ENCODE results near the gene ANKRD18A. TPM values are rescaled to one million over a fixed set of nuclear protein-coding genes. Genes with fewer than 3 reads are reported as not detected.

The ANKRD18A gene
- total and polyA plus RNA-seq, 2 of the 4 experiments (the other 2 are of a cell fraction), result not detected

DNA sequence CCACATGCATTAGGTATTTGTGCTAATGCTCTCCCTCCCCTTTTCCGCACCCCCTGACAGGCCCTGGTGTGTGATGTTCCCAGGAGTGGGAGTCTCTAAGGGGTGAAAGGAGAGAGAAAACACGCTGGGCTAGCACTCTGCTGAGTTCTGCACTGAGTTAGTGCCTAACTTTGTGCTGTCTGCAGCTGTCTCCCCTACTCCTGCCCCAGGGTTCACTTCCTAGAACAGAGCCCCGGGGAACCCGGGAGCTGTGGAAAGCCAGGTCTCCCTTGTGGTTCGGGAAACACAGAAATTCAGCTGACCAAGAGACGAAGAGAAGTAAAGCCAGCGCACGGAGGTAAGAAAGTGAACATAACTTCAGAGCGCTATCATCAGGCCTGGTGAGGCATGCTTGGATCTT, 20.7 kb upstream of the ANKRD18A start (continued):
- TF ChIP-seq RFX5 (IDR thresholded peaks at IDR 0.05; ENCODE audit: low read depth, low read length) (no peak), RCOR1 (IDR thresholded peaks at IDR 0.05; ENCODE audit: insufficient replicate concordance, low read length) (no peak), CHD1 (IDR thresholded peaks at IDR 0.05; ENCODE audit: low read depth, low read length) (no peak)

DNA sequence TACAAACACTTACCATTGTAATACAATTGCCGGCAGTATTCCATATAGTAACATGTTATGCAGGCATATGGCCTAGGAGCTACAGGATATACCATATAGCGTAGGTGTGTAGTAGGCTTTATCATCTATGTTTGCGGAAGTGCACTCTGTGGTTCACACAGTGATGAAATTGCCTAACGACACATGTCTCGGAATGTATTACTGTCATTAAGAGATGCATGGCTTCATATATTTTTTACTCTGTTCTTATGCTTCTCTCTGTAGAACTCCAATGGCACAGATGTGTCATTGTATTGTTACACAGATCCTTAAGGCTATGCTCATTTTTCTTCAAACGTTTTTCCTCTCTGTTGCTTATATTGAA, 19.2 kb upstream of the ANKRD18A start:
- no peaks in the 10 kb centered on the region for H4K20me1 ChIP-seq (ENCODE audit: insufficient read depth, low read length)
- no peak overlapping the region for H3K4ac ChIP-seq (ENCODE audit: low read depth, low read length)
- 100% methylated on average over 1 of the region's 6 CpGs; no CpG with 5 or more reads in 1 of the 2 experiments for WGBS, 2 experiments (ENCODE audit: extremely low coverage in 2 of 2, insufficient read length in 1 of 2)
- no peak overlapping the region for H2AK9ac ChIP-seq (replicated peaks; ENCODE audit: low read depth, low read length, poor library complexity)
- in situ Hi-C loops (cut with MboI; ENCODE audit: low sequenced_read_pairs) (no loop called here), intact Hi-C loops (cut with micrococcal nuclease) (no loop called here), dilution Hi-C loops (cut with HindIII; ENCODE audit: low sequenced_read_pairs, unreplicated experiment) (no loop called here)
- H2BK20ac ChIP-seq (ENCODE audit: low read depth, low read length), result no peak overlapping the region
- BruUV-seq (replicated peaks), result no TSS peak
- no peak overlapping the region for H3K4me3 ChIP-seq (ENCODE audit: insufficient read depth, low read depth, low read length)
- no peaks in the 10 kb centered on the region; the same call in 1 of the 2 replicates for H3K27me3 ChIP-seq (ENCODE audit: control insufficient read depth, insufficient read depth, low read length)
- no peak overlapping the region for H3K14ac ChIP-seq (replicated peaks; ENCODE audit: low read depth, low read length)
- no peaks in the 10 kb centered on the region for H3K79me1 ChIP-seq (ENCODE audit: low read depth in 1 of 2, low read length in 2 of 2)
- no peak overlapping the region for H2AK5ac ChIP-seq (ENCODE audit: low read depth, low read length)
- DNase-seq, result no peak
- no peak overlapping the region for H3K23ac ChIP-seq (ENCODE audit: low read depth, low read length)
- H3K56ac ChIP-seq (ENCODE audit: extremely low read depth, insufficient read depth, low read length), result no peak overlapping the region
- CTCF ChIA-PET, result no interaction called here
- POLR2A ChIA-PET (ENCODE audit: unreplicated experiment), result no interaction called here
- H4K91ac ChIP-seq (ENCODE audit: insufficient read depth, low read depth, low read length), result no peak overlapping the region
- no peak overlapping the region for H2AFZ ChIP-seq (replicated peaks; ENCODE audit: low read length, poor library complexity)
- H3K18ac ChIP-seq (ENCODE audit: low read depth, low read length), result no peak overlapping the region
- H4K5ac ChIP-seq (ENCODE audit: low read depth, low read length), result no peak overlapping the region
- H2BK15ac ChIP-seq (ENCODE audit: low read depth, low read length), result no peak overlapping the region
- no peaks in the 10 kb centered on the region for H3K9me1 ChIP-seq (ENCODE audit: insufficient read depth, low read length)
- no peak overlapping the region for H3K4me2 ChIP-seq (ENCODE audit: low read depth, low read length)
- no peaks in the 10 kb centered on the region for H3K4me1 ChIP-seq (ENCODE audit: control insufficient read depth, insufficient read depth, low read length)
- no peak overlapping the region for H2BK5ac ChIP-seq (ENCODE audit: low read depth, low read length, poor library complexity, severe bottlenecking)
- H3K27ac ChIP-seq (ENCODE audit: insufficient read depth, low read length), result no peak overlapping the region
- no peak overlapping the region for H4K8ac ChIP-seq (ENCODE audit: low read depth in 2 of 2, low read length in 2 of 2)
- no peaks in the 10 kb centered on the region for H3K36me3 ChIP-seq (ENCODE audit: control insufficient read depth, insufficient read depth, low read length)
- H2BK120ac ChIP-seq (ENCODE audit: low read depth, low read length), result no peak overlapping the region
- no peaks in the 10 kb centered on the region for H3K9me3 ChIP-seq (ENCODE audit: control insufficient read depth, insufficient read depth, low read length)
- no peak for ATAC-seq (ENCODE audit: low read depth)
- TF ChIP-seq, protein P1, sequence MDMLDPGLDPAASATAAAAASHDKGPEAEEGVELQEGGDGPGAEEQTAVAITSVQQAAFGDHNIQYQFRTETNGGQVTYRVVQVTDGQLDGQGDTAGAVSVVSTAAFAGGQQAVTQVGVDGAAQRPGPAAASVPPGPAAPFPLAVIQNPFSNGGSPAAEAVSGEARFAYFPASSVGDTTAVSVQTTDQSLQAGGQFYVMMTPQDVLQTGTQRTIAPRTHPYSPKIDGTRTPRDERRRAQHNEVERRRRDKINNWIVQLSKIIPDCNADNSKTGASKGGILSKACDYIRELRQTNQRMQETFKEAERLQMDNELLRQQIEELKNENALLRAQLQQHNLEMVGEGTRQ (IDR thresholded peaks at IDR 0.05; ENCODE audit: low read depth, low read length), result no peak
- TF ChIP-seq FOS (IDR thresholded peaks at IDR 0.05; ENCODE audit: low read depth, low read length), result no peak
- no peak overlapping the region for H3K9ac ChIP-seq (ENCODE audit: low read depth, low read length)

Data from IMR-90 (cell line).